Gastroesophageal sphincter (tissue), 4 donors: ENCODE data around the gene MIB1. TPM values are rescaled to one million over a fixed set of nuclear protein-coding genes. Genes with fewer than 3 reads are reported as not detected.
"Not testable (repeated sequence)": the region's sequence is repeated elsewhere in the genome, so short reads cannot be mapped to it uniquely, and the experiment has no call there.

Experiments
- ATAC-seq: fragments of 150-250 bp; one replicate; pipeline ENCODE4 v1.9.1; 2016; ENCODE audit warnings: mild to moderate bottlenecking, moderate library complexity
- H3K27ac ChIP-seq, 4 donors: fragments of 200-600 bp; sonication (generic) in 3 of 4; 1 replicate in 3 of 4; 2 replicates in 1 of 4; pipeline ENCODE4 v1.5.1; 2016 to 2019
- H3K27me3 ChIP-seq: fragments of 200-600 bp; sonication (generic); one replicate; pipeline ENCODE4 v1.5.1; 2019
- H3K36me3 ChIP-seq, 2 donors: fragments of 200-600 bp; sonication (generic); one replicate each; pipeline ENCODE4 v1.5.1; 2019; ENCODE audit warnings: control low read depth in 1 of 2
- H3K4me1 ChIP-seq, 3 donors: fragments of 200-600 bp; sonication (generic); 1 replicate in 2 of 3; 2 replicates in 1 of 3; pipeline ENCODE4 v1.5.1; 2016 to 2019; ENCODE audit warnings: control low read depth in 2 of 3
- H3K4me3 ChIP-seq, 2 donors: fragments of 200-600 bp; sonication (generic); one replicate each; pipeline ENCODE4 v1.5.1; 2019; ENCODE audit warnings: mild to moderate bottlenecking in 1 of 2, moderate library complexity in 1 of 2
- H3K9me3 ChIP-seq, 3 donors: fragments of 200-600 bp; sonication (generic); one replicate each; pipeline ENCODE4 v1.5.1; 2017 to 2019; ENCODE audit warnings: control low read depth in 2 of 3
- EP300 ChIP-seq: sonication (generic); formaldehyde crosslinking; IDR thresholded peaks from one replicate; pipeline ENCODE4 v1.6.1; 2017; ENCODE audit warnings: antibody characterized with exemption, mild to moderate bottlenecking
- POLR2A ChIP-seq, 2 donors: fragments of 450-650 bp; IDR thresholded peaks; one replicate each; pipeline ENCODE4 v1.6.1; 2017; ENCODE audit warnings: antibody characterized with exemption in 2 of 2, mild to moderate bottlenecking in 2 of 2, moderate library complexity in 1 of 2
- POLR2AphosphoS5 ChIP-seq: sonication (generic); formaldehyde crosslinking; IDR thresholded peaks from one replicate; pipeline ENCODE4 v1.6.1; 2017; ENCODE audit warnings: antibody characterized with exemption
- WGBS, 2 donors: methylation state at CpG; one replicate each; pipeline ENCODE4 v1.1.5; 2018; ENCODE audit warnings: low coverage in 1 of 2; 5-methylcytosine and 5-hydroxymethylcytosine counted together
- total RNA-seq, 4 donors: library from RNA; depleted of rRNA; stranded (reverse); fragments of >200 nt; gene quantifications; one replicate each; pipeline ENCODE4 v1.1.0, GENCODE V29; 2016
- TF ChIP-seq, protein P1 (sequence below), 4 experiments: fragments of 200-600 bp in 2 of 4; fragments of 450-650 bp in 2 of 4; sonication (generic) in 1 of 4; IDR thresholded peaks; one replicate each; pipeline ENCODE4 v1.5.1; 2017 to 2019; ENCODE audit warnings: antibody characterized with exemption in 4 of 4, mild to moderate bottlenecking in 2 of 4, moderate library complexity in 2 of 4

MIB1 gene
- total RNA-seq, 4 donors from 2014 or later: 43.7 to 57.7 (median 47.3) TPM

DNA sequence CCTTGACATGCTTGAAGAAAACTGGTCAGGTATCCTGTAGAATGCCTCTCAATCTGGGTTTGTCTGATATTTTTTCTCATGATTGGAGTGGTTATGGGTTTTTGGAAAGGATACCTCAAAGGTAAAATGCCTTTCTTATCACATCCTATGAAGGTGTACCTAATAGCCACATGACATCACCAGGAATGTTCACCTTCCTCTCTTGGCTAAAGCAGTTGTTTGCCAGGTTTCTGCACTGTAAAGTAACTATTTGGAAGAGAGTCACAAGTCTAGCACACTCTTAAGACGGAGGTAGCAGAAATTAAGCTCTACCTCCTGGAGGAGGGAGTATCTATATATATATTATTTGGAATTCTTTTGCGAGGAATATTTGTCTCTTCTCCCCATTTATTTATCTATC, 17.9 kb upstream of the MIB1 start:
- H3K4me1 ChIP-seq: no peaks in the 10 kb centered on the region
- H3K27me3 ChIP-seq: no peaks in the 10 kb centered on the region
- no peak for ATAC-seq
- H3K36me3 ChIP-seq: no peaks in the 10 kb centered on the region
- no peaks in the 10 kb centered on the region for H3K9me3 ChIP-seq
- 78 to 83% methylated on average over 2 of the region's 2 CpGs for WGBS, 2 donors
- no peak overlapping the region for H3K4me3 ChIP-seq
- H3K27ac ChIP-seq: no peak overlapping the region
- no peak for TF ChIP-seq EP300
- TF ChIP-seq POLR2AphosphoS5: no peak
- TF ChIP-seq, protein P1, sequence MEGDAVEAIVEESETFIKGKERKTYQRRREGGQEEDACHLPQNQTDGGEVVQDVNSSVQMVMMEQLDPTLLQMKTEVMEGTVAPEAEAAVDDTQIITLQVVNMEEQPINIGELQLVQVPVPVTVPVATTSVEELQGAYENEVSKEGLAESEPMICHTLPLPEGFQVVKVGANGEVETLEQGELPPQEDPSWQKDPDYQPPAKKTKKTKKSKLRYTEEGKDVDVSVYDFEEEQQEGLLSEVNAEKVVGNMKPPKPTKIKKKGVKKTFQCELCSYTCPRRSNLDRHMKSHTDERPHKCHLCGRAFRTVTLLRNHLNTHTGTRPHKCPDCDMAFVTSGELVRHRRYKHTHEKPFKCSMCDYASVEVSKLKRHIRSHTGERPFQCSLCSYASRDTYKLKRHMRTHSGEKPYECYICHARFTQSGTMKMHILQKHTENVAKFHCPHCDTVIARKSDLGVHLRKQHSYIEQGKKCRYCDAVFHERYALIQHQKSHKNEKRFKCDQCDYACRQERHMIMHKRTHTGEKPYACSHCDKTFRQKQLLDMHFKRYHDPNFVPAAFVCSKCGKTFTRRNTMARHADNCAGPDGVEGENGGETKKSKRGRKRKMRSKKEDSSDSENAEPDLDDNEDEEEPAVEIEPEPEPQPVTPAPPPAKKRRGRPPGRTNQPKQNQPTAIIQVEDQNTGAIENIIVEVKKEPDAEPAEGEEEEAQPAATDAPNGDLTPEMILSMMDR (IDR thresholded peaks at IDR 0.05): no peak
- no peak for TF ChIP-seq POLR2A (IDR thresholded peaks at IDR 0.05)

DNA sequence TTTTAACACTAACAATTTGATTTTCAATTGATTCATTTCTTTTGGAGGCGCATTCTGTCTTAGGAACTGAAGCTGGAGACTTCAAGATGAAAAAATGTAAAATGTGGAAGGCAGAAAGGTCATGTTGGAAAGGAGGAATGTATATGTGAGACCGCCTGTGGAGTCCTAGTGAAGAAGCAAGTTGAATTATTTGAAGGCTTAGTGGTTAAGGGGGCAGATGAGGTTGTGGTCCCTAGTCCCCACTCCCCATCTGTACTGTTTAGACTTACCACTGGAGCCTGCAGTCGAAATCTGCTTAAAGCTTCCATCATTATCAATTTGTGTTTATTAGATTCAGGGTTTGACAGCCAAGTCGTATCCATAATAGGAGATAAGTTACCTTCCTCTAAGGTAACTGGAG, 15.4 kb upstream of the MIB1 start:
- no peak for TF ChIP-seq POLR2A (IDR thresholded peaks at IDR 0.05)
- TF ChIP-seq POLR2AphosphoS5: no peak
- TF ChIP-seq, protein P1 (IDR thresholded peaks at IDR 0.05): no peak
- no peak for TF ChIP-seq EP300
- Histone ChIP-seq H3K27me3 (no peaks in the 10 kb centered on the region), H3K4me3 (no peak overlapping the region), H3K9me3 (no peaks in the 10 kb centered on the region), H3K4me1 (no peaks in the 10 kb centered on the region), H3K36me3 (no peaks in the 10 kb centered on the region), H3K27ac (no peak overlapping the region)
- 66 to 91% methylated on average over 4 of the region's 4 CpGs for WGBS, 2 donors
- no peak for ATAC-seq

DNA sequence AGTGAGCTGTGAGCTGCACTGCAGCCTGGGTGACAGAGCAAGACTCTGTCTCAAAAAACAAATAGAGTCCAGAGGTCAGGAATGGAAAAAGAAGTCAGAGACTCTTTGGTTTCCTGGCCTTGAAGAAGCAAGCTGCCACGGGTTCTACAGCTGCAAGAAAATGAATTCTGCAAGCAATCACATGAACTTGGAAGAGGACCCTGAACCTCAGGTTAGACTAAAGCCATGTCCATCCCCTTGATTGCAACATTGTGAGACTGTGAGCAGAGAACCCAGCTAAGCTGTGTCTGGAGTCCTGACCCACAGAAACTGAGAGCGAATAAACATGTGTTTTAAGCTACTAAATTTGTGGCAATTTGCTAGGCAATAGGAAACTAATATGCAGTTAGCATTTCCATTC, 12.9 kb upstream of the MIB1 start:
- TF ChIP-seq, protein P1 (IDR thresholded peaks at IDR 0.05): no peak
- TF ChIP-seq POLR2AphosphoS5 (no peak), EP300 (no peak), POLR2A (IDR thresholded peaks at IDR 0.05) (no peak)
- no peak for ATAC-seq
- no peaks in the 10 kb centered on the region for H3K36me3 ChIP-seq
- no peak overlapping the region for H3K4me3 ChIP-seq
- no peak overlapping the region for H3K27ac ChIP-seq
- H3K9me3 ChIP-seq: no peaks in the 10 kb centered on the region
- no peaks in the 10 kb centered on the region for H3K27me3 ChIP-seq
- 70 to 75% methylated on average over 2 of the region's 2 CpGs for WGBS, 2 donors
- H3K4me1 ChIP-seq: no peaks in the 10 kb centered on the region

DNA sequence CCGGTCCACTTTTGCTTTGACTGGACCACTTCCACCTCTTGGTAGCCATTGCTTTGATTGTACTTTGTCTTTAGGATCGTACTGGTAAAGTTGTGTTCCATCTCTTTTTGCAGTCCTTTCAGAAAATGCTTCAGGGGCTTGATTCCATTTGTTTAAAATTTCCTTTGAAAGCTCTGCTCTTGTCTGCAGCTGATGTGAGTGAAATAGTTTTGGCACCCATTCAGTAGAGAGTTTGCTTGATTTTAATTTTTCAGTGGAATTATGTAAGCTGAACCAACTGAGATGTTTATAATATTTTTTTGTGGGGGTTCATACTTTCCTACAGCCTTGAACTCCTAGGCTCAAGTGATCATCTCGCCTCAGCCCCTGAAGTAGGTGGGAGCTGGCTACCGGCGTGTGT, 7.6 kb upstream of the MIB1 start:
- no peak for ATAC-seq

DNA sequence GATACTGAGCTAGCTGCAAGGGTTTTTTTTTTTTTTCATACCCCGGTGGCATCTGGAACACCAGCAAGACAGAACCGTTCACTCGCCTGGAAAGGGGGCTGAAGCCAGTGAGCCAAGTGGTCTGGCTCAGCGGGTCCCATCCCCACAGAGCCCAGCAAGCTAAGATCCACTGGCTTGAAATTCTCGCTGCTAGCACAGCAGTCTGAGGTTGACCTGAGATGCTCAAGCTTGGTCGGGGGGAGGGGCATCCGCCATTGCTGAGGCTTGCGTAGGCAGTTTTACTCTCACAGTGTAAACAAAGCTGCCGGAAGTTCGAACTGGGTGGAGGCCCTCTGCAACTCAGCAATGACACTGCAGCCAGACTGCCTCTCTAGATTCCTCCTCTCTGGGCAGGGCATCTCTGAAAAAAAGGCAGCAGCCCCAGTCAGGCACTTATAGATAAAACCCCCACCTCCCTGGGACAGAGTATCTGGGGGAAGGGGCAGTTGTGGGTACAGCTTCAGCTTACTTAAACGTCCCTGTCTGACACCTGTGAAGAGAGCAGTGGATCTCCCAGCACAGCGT, 5.1 kb upstream of the MIB1 start:
- no peak overlapping the region for H3K4me3 ChIP-seq
- peaks cover 0 to 15% (median 4%) of the 10 kb centered on the region in 3 donors for H3K4me1 ChIP-seq
- H3K9me3 ChIP-seq: no peaks in the 10 kb centered on the region
- no peak for TF ChIP-seq POLR2A (IDR thresholded peaks at IDR 0.05)
- TF ChIP-seq, protein P1 (IDR thresholded peaks at IDR 0.05): no peak
- TF ChIP-seq POLR2AphosphoS5: no peak
- TF ChIP-seq EP300: no peak
- 20 to 77% methylated on average over 1 to 6 of the region's 12 CpGs for WGBS, 2 donors
- H3K27ac ChIP-seq: no peak overlapping the region
- no peak for ATAC-seq
- no peaks in the 10 kb centered on the region for H3K36me3 ChIP-seq
- no peaks in the 10 kb centered on the region for H3K27me3 ChIP-seq

More for the DNA sequence above, 7.6 kb upstream of the MIB1 start:
- Histone ChIP-seq H3K9me3 (no peaks in the 10 kb centered on the region), H3K27me3 (no peaks in the 10 kb centered on the region), H3K4me1 (peaks cover 0 to 7% (median 0%) of the 10 kb centered on the region in 3 donors), H3K27ac (no peak overlapping the region), H3K36me3 (no peaks in the 10 kb centered on the region), H3K4me3 (no peak overlapping the region)
- WGBS, 2 donors: 65 to 86% methylated on average over 2 to 4 of the region's 5 CpGs
- TF ChIP-seq, protein P1 (IDR thresholded peaks at IDR 0.05): no peak
- TF ChIP-seq POLR2A (IDR thresholded peaks at IDR 0.05) (no peak), EP300 (no peak), POLR2AphosphoS5 (no peak)

DNA sequence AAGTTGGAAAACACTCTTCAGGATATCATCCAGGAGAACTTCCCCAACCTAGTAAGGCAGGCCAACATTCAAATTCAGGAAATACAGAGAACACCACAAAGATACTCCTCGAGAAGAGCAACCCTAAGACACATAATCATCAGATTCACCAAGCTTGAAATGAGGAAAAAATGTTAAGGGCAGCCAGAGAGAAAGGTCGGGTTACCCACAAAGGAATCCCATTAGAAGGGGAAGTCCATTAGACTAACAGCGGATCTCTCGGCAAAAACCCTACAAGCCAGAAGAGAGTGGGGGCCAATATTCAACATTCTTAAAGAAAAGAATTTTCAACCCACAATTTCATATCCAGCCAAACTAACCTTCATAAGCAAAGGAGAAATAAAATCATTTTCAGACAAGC, 3.7 kb upstream of the MIB1 start:
- H3K4me1 ChIP-seq: peaks cover 0 to 20% (median 4%) of the 10 kb centered on the region in 3 donors
- H3K4me3 ChIP-seq, H3K36me3 ChIP-seq, ATAC-seq, H3K27ac ChIP-seq, H3K9me3 ChIP-seq, H3K27me3 ChIP-seq: not testable (repeated sequence)
- WGBS, 2 donors: 80% methylated on average over 1 of the region's 4 CpGs; no CpG with 5 or more reads in 1 of the 2 donors
